Measurements from ENCODE around the gene HRH3.

The HRH3 gene

GRCh38 chr20:62258499-62259293 lies 38.6 kb upstream of the HRH3 start:
- H3K36me3 ChIP-seq (ENCODE audit: control insufficient read depth, insufficient read depth, low read length) = peaks cover 60% of the 10 kb centered on the region
- peak overlapping the region; percentile 29 for H3K27ac ChIP-seq (ENCODE audit: low read depth, low read length, severe bottlenecking)
- peaks cover 13% of the 10 kb centered on the region for H3K4me1 ChIP-seq (ENCODE audit: control insufficient read depth, insufficient read depth, low read length, poor library complexity, severe bottlenecking)
- H3K4me3 ChIP-seq (ENCODE audit: extremely low read depth, insufficient read depth, low read length, poor library complexity, severe bottlenecking) = no peak overlapping the region
- 91 to 94% methylated on average over 11 to 19 of the region's 20 CpGs for WGBS, 2 experiments (ENCODE audit: insufficient coverage in 2 of 2)
- no peaks in the 10 kb centered on the region for H3K9me3 ChIP-seq (ENCODE audit: control insufficient read depth, low read length)

GRCh38 chr20:62255976-62256375 lies 35.9 kb upstream of the HRH3 start:
- 95 to 97% methylated on average over 9 to 10 of the region's 10 CpGs for WGBS, 2 experiments (ENCODE audit: insufficient coverage in 2 of 2)
- H3K36me3 ChIP-seq (ENCODE audit: control insufficient read depth, insufficient read depth, low read length) = peaks cover 40% of the 10 kb centered on the region
- H3K4me3 ChIP-seq (ENCODE audit: extremely low read depth, insufficient read depth, low read length, poor library complexity, severe bottlenecking) = no peak overlapping the region
- no peaks in the 10 kb centered on the region for H3K9me3 ChIP-seq (ENCODE audit: control insufficient read depth, low read length)
- no peak overlapping the region for H3K27ac ChIP-seq (ENCODE audit: low read depth, low read length, severe bottlenecking)
- H3K4me1 ChIP-seq (ENCODE audit: control insufficient read depth, insufficient read depth, low read length, poor library complexity, severe bottlenecking) = peaks cover 13% of the 10 kb centered on the region

DNA sequence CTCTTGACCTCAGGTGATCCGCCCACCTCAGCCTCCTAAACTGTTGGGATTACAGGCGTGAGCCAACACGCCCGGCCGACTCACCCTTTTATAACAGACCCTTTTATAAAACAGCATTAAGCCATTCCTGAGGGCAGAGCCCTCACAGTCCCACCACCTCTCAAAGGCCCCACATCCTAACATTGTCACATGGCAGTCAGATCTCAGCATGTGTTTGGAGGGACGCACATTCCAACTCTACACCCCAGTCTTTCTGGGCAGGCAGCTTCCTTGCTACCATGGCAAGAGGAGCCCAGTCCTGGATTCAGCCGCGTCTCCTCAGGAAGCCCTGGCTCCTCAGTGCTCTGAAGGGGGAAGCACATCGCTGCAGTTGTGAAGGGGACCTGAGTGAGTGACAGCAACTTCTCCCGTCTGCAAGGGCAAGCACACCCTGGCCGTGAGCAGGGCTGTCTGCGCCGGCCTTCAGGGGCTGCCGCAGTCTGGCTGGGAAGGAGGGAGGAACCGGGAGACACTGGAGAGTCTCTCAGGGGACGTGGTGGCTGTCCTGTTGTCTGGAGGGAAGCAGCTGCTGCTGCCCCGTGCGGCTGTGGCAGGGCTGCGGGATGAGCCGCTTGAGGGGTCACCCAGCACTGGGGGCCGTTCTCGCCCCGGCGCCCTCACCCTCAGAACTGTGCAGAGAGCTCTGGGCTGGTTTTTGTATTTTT lies 34.1 kb upstream of the HRH3 start:
- Histone ChIP-seq H3K27ac (ENCODE audit: low read depth, low read length, severe bottlenecking) (peak overlapping the region; percentile 16), H3K36me3 (ENCODE audit: control insufficient read depth, insufficient read depth, low read length) (peaks cover 26% of the 10 kb centered on the region), H3K4me3 (ENCODE audit: extremely low read depth, insufficient read depth, low read length, poor library complexity, severe bottlenecking) (no peak overlapping the region), H3K4me1 (ENCODE audit: control insufficient read depth, insufficient read depth, low read length, poor library complexity, severe bottlenecking) (peaks cover 13% of the 10 kb centered on the region), H3K9me3 (ENCODE audit: control insufficient read depth, low read length) (no peaks in the 10 kb centered on the region)
- WGBS, 2 experiments (ENCODE audit: insufficient coverage in 2 of 2) = 86 to 91% methylated on average over 19 to 23 of the region's 24 CpGs

- peaks cover 22% of the 10 kb centered on the region for H3K36me3 ChIP-seq (ENCODE audit: control insufficient read depth, insufficient read depth, low read length)
- H3K4me1 ChIP-seq (ENCODE audit: control insufficient read depth, insufficient read depth, low read length, poor library complexity, severe bottlenecking) = peaks cover 6% of the 10 kb centered on the region
- 77 to 81% methylated on average over 3 to 4 of the region's 6 CpGs for WGBS, 2 experiments (ENCODE audit: insufficient coverage in 2 of 2)
- H3K27ac ChIP-seq (ENCODE audit: low read depth, low read length, severe bottlenecking) = no peak overlapping the region
- no peak overlapping the region for H3K4me3 ChIP-seq (ENCODE audit: extremely low read depth, insufficient read depth, low read length, poor library complexity, severe bottlenecking)
- H3K9me3 ChIP-seq (ENCODE audit: control insufficient read depth, low read length) = no peaks in the 10 kb centered on the region
Observed at GRCh38 chr20:62253398-62253797, 33.3 kb upstream of the HRH3 start.

DNA sequence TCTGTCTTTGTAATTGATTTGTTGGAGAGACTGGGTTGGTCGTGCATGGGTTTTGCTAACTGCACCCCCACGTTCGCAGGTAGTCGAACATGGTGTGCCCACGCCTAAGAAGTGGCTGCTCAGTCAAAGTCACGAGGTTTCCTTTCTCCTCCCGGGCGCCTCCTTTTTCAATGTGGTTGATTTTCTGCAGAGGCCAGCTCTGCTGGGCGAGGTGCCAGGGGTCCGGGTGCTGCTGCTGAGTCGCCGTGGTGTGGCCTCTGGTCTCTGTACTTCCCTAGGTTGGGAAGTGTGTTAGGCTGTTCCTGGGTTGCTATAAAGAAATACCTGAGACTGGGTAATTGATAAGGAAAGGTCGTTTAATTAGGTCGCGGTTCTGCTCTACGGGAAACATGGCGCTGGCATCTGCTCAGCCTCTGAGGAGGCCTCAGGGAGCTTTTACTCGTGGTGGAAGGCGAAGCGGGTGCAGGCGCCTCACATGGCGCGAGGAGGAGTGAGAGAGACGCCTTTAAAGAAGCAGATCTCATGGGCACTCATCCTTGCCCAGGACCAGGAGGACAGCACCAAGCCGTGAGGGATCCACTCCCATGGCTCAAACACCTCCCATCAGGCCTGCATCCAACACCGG lies 32.4 kb upstream of the HRH3 start:
- Histone ChIP-seq H3K4me1 (ENCODE audit: control insufficient read depth, insufficient read depth, low read length, poor library complexity, severe bottlenecking) (no peaks in the 10 kb centered on the region), H3K4me3 (ENCODE audit: extremely low read depth, insufficient read depth, low read length, poor library complexity, severe bottlenecking) (no peak overlapping the region), H3K27ac (ENCODE audit: low read depth, low read length, severe bottlenecking) (no peak overlapping the region), H3K36me3 (ENCODE audit: control insufficient read depth, insufficient read depth, low read length) (peaks cover 22% of the 10 kb centered on the region), H3K9me3 (ENCODE audit: control insufficient read depth, low read length) (no peaks in the 10 kb centered on the region)
- WGBS, 2 experiments (ENCODE audit: insufficient coverage in 2 of 2) = 93 to 97% methylated on average over 23 to 25 of the region's 26 CpGs

DNA sequence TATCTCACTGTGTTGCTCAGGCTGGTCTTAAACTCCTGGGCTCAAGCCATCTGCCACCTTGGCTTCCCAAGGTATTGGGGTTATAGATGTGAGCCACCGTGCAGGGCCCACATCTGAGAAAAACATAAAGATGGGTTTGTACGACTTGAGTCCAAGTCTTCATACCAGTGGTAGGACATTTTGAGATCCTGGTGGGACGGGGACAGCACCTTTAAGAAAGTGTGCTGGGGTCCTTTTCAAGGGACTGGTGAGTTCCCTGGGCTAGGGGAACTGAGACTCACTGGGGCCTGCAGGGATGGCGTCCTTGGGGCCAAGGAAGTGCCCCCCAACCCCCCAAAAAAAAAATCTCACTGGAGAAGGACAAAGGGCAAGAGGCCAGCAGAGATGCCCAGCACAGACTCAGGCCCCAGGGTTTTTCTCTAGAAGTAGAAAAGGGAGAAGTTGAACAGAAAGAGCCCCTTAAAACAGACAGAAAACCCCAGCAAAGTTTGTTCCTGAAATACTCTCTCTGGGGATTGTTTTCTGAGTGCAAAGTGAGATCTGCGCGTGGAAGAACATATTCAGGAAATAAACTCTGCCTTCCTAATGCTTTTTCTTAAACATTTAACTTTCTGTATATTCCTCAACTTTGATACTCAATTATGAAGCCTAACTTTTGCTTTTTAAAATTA lies 28.9 kb upstream of the HRH3 start:
- WGBS, 2 experiments (ENCODE audit: insufficient coverage in 2 of 2) = 91 to 100% methylated on average over 3 of the region's 6 CpGs
- no peaks in the 10 kb centered on the region for H3K9me3 ChIP-seq (ENCODE audit: control insufficient read depth, low read length)
- no peaks in the 10 kb centered on the region for H3K4me1 ChIP-seq (ENCODE audit: control insufficient read depth, insufficient read depth, low read length, poor library complexity, severe bottlenecking)
- H3K36me3 ChIP-seq (ENCODE audit: control insufficient read depth, insufficient read depth, low read length) = peaks cover 7% of the 10 kb centered on the region
- H3K27ac ChIP-seq (ENCODE audit: low read depth, low read length, severe bottlenecking) = no peak overlapping the region
- H3K4me3 ChIP-seq (ENCODE audit: extremely low read depth, insufficient read depth, low read length, poor library complexity, severe bottlenecking) = no peak overlapping the region

DNA sequence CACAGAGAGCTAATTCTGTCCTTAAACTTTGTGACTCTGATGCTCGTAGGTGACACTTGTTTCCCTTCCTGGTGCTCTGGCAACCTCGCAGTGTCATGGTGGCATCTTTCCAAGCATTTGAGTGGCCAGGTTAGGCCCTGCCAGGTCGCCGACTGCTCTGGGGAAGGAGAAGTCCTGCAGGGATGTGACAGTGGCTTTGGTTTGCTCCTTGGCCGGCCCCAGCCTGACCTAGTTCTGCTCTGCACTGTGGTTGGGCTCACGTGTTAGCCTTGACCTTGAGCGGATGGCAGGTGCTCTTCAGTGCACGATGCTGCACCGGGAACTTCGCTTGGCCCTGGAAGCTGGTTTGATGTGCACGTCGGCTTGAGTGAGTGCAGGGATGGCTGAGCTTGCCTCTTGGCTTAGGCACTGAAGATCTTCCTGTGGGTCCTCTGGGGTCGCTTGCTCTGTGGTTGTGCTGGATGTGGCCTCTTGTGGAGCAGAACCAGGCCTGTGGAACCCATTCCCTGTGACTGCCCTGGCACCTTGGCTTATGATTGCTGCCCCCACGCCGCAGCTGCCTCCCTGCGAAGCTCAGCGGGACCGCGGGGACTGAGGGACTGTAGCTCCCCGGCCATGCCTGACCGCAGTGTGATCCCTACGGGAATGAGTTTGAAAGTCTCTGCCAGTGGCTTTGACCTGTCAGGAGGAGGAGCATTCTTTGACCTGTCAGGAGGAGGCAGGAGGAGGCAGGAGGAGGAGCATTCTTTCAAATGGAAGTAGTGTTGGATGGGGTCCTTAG lies 27.0 kb upstream of the HRH3 start:
- no peak overlapping the region for H3K27ac ChIP-seq (ENCODE audit: low read depth, low read length, severe bottlenecking)
- WGBS, 2 experiments (ENCODE audit: insufficient coverage in 2 of 2) = 75 to 81% methylated on average over 17 to 22 of the region's 22 CpGs
- H3K36me3 ChIP-seq (ENCODE audit: control insufficient read depth, insufficient read depth, low read length) = peaks cover 19% of the 10 kb centered on the region
- H3K4me3 ChIP-seq (ENCODE audit: extremely low read depth, insufficient read depth, low read length, poor library complexity, severe bottlenecking) = no peak overlapping the region
- H3K4me1 ChIP-seq (ENCODE audit: control insufficient read depth, insufficient read depth, low read length, poor library complexity, severe bottlenecking) = no peaks in the 10 kb centered on the region
- H3K9me3 ChIP-seq (ENCODE audit: control insufficient read depth, low read length) = no peaks in the 10 kb centered on the region

GRCh38 chr20:62246431-62246830 lies 26.4 kb upstream of the HRH3 start:
- H3K27ac ChIP-seq (ENCODE audit: low read depth, low read length, severe bottlenecking) = no peak overlapping the region
- peaks cover 21% of the 10 kb centered on the region for H3K36me3 ChIP-seq (ENCODE audit: control insufficient read depth, insufficient read depth, low read length)
- H3K4me3 ChIP-seq (ENCODE audit: extremely low read depth, insufficient read depth, low read length, poor library complexity, severe bottlenecking) = no peak overlapping the region
- 82 to 98% methylated on average over 6 to 8 of the region's 8 CpGs for WGBS, 2 experiments (ENCODE audit: insufficient coverage in 2 of 2)
- no peaks in the 10 kb centered on the region for H3K9me3 ChIP-seq (ENCODE audit: control insufficient read depth, low read length)
- no peaks in the 10 kb centered on the region for H3K4me1 ChIP-seq (ENCODE audit: control insufficient read depth, insufficient read depth, low read length, poor library complexity, severe bottlenecking)

GRCh38 chr20:62245911-62246280 lies 25.8 kb upstream of the HRH3 start:
- H3K4me1 ChIP-seq (ENCODE audit: control insufficient read depth, insufficient read depth, low read length, poor library complexity, severe bottlenecking) = no peaks in the 10 kb centered on the region
- H3K27ac ChIP-seq (ENCODE audit: low read depth, low read length, severe bottlenecking) = no peak overlapping the region
- no peak overlapping the region for H3K4me3 ChIP-seq (ENCODE audit: extremely low read depth, insufficient read depth, low read length, poor library complexity, severe bottlenecking)
- H3K36me3 ChIP-seq (ENCODE audit: control insufficient read depth, insufficient read depth, low read length) = peaks cover 26% of the 10 kb centered on the region
- 94 to 97% methylated on average over 14 to 18 of the region's 19 CpGs for WGBS, 2 experiments (ENCODE audit: insufficient coverage in 2 of 2)
- no peaks in the 10 kb centered on the region for H3K9me3 ChIP-seq (ENCODE audit: control insufficient read depth, low read length)

DNA sequence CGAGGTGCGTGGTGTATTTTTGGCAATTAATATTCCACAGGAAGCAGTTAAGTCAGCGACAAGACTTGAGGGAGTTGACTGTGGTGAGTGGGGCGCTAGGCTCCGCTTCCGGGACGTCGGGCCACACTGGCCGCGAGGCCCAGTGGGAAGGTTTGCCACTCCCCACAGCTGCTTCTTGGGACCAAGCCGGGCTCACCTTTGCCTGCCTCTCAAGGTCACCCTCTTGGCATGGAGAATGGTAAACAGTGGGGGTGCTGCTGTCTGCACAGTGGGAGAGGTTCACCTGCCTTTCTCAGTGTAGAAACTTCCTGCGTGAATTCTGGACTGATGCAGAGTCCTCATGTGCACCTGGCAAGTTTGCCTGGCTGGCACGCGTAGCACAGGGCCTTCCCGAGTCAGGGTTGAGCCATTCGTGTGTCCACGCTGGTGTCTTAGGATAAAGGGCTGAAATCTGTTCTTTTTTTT lies 24.6 kb upstream of the HRH3 start:
- H3K9me3 ChIP-seq (ENCODE audit: control insufficient read depth, low read length) = no peaks in the 10 kb centered on the region
- no peak overlapping the region for H3K4me3 ChIP-seq (ENCODE audit: extremely low read depth, insufficient read depth, low read length, poor library complexity, severe bottlenecking)
- no peaks in the 10 kb centered on the region for H3K4me1 ChIP-seq (ENCODE audit: control insufficient read depth, insufficient read depth, low read length, poor library complexity, severe bottlenecking)
- no peak overlapping the region for H3K27ac ChIP-seq (ENCODE audit: low read depth, low read length, severe bottlenecking)
- WGBS, 2 experiments (ENCODE audit: insufficient coverage in 2 of 2) = 97% methylated on average over 14 of the region's 17 CpGs
- peaks cover 28% of the 10 kb centered on the region for H3K36me3 ChIP-seq (ENCODE audit: control insufficient read depth, insufficient read depth, low read length)

Data from mesodermal cell (in vitro differentiated cells).